HEK293 (cell line): ENCODE data around the gene TLE4.

Source experiments
- CTCF ChIA-PET: fragments of 350-600 bp; formaldehyde crosslinking; extraction: SDS; loops from one replicate; lab custom pipeline; 2021; ENCODE audit warnings: antibody characterized with exemption; lab: Yijun Ruan, JAX
- POLR2A ChIA-PET: fragments of 300-600 bp; formaldehyde crosslinking; extraction: SDS; loops from one replicate; lab custom pipeline; 2020; ENCODE audit warnings: antibody characterized with exemption, inconsistent platforms; lab: Yijun Ruan, JAX
- H3K27ac ChIP-seq: fragments of 200-500 bp; sonication (Bioruptor generic); 2 replicates; pipeline ENCODE4 v1.5.1; 2014; ENCODE audit warnings: low read depth, low read length, control low read depth, inconsistent platforms; ENCODE audit errors: extremely low read depth
- H3K36me3 ChIP-seq, 2 experiments: fragments of 200-500 bp in 1 of 2; sonication (Bioruptor generic) in 1 of 2; 1 replicate in 1 of 2; 2 replicates in 1 of 2; pipeline ENCODE4 v1.5.1; 2014 to 2017; ENCODE audit warnings: inconsistent platforms in 2 of 2, low read length in 2 of 2; ENCODE audit not compliant: control insufficient read depth in 2 of 2, insufficient read depth in 1 of 2
- H3K4me1 ChIP-seq: fragments of 200-500 bp; sonication (Bioruptor generic); 2 replicates; pipeline ENCODE4 v1.5.1; 2014; ENCODE audit warnings: mild to moderate bottlenecking, low read length, inconsistent platforms; ENCODE audit not compliant: control insufficient read depth, insufficient read depth
- H3K4me3 ChIP-seq: 2 replicates; pipeline ENCODE4 v1.5.1; 2011; ENCODE audit warnings: low read depth, mild to moderate bottlenecking, control low read depth, low read length, moderate library complexity
- H3K9me3 ChIP-seq: fragments of 200-500 bp; sonication (Bioruptor generic); 2 replicates; pipeline ENCODE4 v1.5.1; 2014; ENCODE audit warnings: low read depth, low read length, inconsistent platforms; ENCODE audit not compliant: control insufficient read depth, insufficient read depth
- GLIS1 ChIP-seq: fragments of 450-650 bp; formaldehyde crosslinking; IDR thresholded peaks from 2 replicates; pipeline ENCODE4 v1.5.1; 2016; ENCODE audit warnings: missing biosample characterization, missing genetic modification characterization
- IKZF3 ChIP-seq: fragments of 450-650 bp; IDR thresholded peaks from 2 replicates; pipeline ENCODE4 v1.5.0; 2018; ENCODE audit warnings: missing biosample characterization, mild to moderate bottlenecking, missing genetic modification characterization, moderate library complexity
- KLF17 ChIP-seq: fragments of 450-650 bp; formaldehyde crosslinking; IDR thresholded peaks from 2 replicates; pipeline ENCODE4 v1.5.1; 2016; ENCODE audit warnings: missing biosample characterization, missing genetic modification characterization
- KLF9 ChIP-seq: fragments of 450-650 bp; formaldehyde crosslinking; IDR thresholded peaks from 2 replicates; pipeline ENCODE4 v1.5.1; 2016; ENCODE audit warnings: missing biosample characterization, missing genetic modification characterization, low read depth
- SALL2 ChIP-seq: fragments of 450-650 bp; formaldehyde crosslinking; IDR thresholded peaks from 2 replicates; pipeline ENCODE4 v1.5.0; 2017; ENCODE audit warnings: missing biosample characterization, mild to moderate bottlenecking, missing genetic modification characterization, borderline replicate concordance
- TCF7L2 ChIP-seq: IDR thresholded peaks from 2 replicates; pipeline ENCODE4 v1.6.1; 2011; ENCODE audit warnings: low read depth, mild to moderate bottlenecking, inconsistent platforms, low read length, moderate library complexity, borderline replicate concordance
- TRIM28 ChIP-seq: IDR thresholded peaks from 2 replicates; pipeline ENCODE4 v1.6.1; 2011; ENCODE audit warnings: low read length, control low read depth, borderline replicate concordance
- ZBTB21 ChIP-seq: fragments of 450-650 bp; formaldehyde crosslinking; IDR thresholded peaks from 2 replicates; pipeline ENCODE4 v1.5.1; 2017; ENCODE audit warnings: missing biosample characterization, missing genetic modification characterization
- ZBTB7A ChIP-seq: fragments of 450-650 bp; formaldehyde crosslinking; IDR thresholded peaks from 2 replicates; pipeline ENCODE4 v1.5.1; 2016; ENCODE audit warnings: low read depth, missing biosample characterization, missing genetic modification characterization
- ZNF157 ChIP-seq: fragments of 450-650 bp; formaldehyde crosslinking; IDR thresholded peaks from 2 replicates; pipeline ENCODE4 v1.5.1; 2016; ENCODE audit warnings: missing biosample characterization, missing genetic modification characterization
- ZNF214 ChIP-seq: fragments of 450-650 bp; formaldehyde crosslinking; IDR thresholded peaks from 2 replicates; pipeline ENCODE4 v1.5.1; 2017; ENCODE audit warnings: missing biosample characterization, mild to moderate bottlenecking, missing genetic modification characterization, borderline replicate concordance
- ZNF350 ChIP-seq: fragments of 450-650 bp; formaldehyde crosslinking; IDR thresholded peaks from 2 replicates; pipeline ENCODE4 v1.5.0; 2017; ENCODE audit warnings: missing biosample characterization, mild to moderate bottlenecking, missing genetic modification characterization
- ZNF423 ChIP-seq: fragments of 450-650 bp; formaldehyde crosslinking; IDR thresholded peaks from 2 replicates; pipeline ENCODE4 v1.5.1; 2016; ENCODE audit warnings: missing biosample characterization, missing genetic modification characterization
- ZNF624 ChIP-seq: fragments of 450-650 bp; formaldehyde crosslinking; IDR thresholded peaks from 2 replicates; pipeline ENCODE4 v1.5.1; 2017; ENCODE audit warnings: missing biosample characterization, missing genetic modification characterization
- ZNF654 ChIP-seq: fragments of 450-650 bp; formaldehyde crosslinking; IDR thresholded peaks from 2 replicates; pipeline ENCODE4 v1.5.1; 2016; ENCODE audit warnings: low read depth, missing biosample characterization, missing genetic modification characterization
- ZNF692 ChIP-seq: fragments of 450-650 bp; formaldehyde crosslinking; IDR thresholded peaks from 2 replicates; pipeline ENCODE4 v1.5.1; 2016; ENCODE audit warnings: missing biosample characterization, missing genetic modification characterization
- ZNF830 ChIP-seq: fragments of 450-650 bp; IDR thresholded peaks from 2 replicates; pipeline ENCODE4 v1.5.0; 2018; ENCODE audit warnings: missing biosample characterization, missing genetic modification characterization, low read depth, mild to moderate bottlenecking, moderate library complexity
- TF ChIP-seq, protein P1 (sequence below): fragments of 450-650 bp; IDR thresholded peaks from 2 replicates; pipeline ENCODE4 v1.5.1; 2018; ENCODE audit warnings: missing biosample characterization, mild to moderate bottlenecking, missing genetic modification characterization
- TF ChIP-seq, protein P2 (sequence below): fragments of 450-650 bp; formaldehyde crosslinking; IDR thresholded peaks from 2 replicates; pipeline ENCODE4 v1.5.1; 2016; ENCODE audit warnings: missing biosample characterization, missing genetic modification characterization
- TF ChIP-seq, protein P3 (sequence below): fragments of 450-650 bp; formaldehyde crosslinking; IDR thresholded peaks from 2 replicates; pipeline ENCODE4 v1.5.1; 2017; ENCODE audit warnings: missing biosample characterization, missing genetic modification characterization

The TLE4 gene

GRCh38 chr9:79667120-79667519, 95.4 kb downstream of the TLE4 start:
- H3K9me3 ChIP-seq = no peaks in the 10 kb centered on the region
- H3K27ac ChIP-seq = no peak overlapping the region
- TF ChIP-seq SALL2 (tag by site-specific recombination) (no peak), KLF17 (no peak), ZNF692 (tag by site-specific recombination) (no peak)
- TF ChIP-seq, protein P1, sequence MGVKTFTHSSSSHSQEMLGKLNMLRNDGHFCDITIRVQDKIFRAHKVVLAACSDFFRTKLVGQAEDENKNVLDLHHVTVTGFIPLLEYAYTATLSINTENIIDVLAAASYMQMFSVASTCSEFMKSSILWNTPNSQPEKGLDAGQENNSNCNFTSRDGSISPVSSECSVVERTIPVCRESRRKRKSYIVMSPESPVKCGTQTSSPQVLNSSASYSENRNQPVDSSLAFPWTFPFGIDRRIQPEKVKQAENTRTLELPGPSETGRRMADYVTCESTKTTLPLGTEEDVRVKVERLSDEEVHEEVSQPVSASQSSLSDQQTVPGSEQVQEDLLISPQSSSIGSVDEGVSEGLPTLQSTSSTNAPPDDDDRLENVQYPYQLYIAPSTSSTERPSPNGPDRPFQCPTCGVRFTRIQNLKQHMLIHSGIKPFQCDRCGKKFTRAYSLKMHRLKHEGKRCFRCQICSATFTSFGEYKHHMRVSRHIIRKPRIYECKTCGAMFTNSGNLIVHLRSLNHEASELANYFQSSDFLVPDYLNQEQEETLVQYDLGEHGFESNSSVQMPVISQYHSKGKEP (tag by site-specific recombination) = no peak
- TF ChIP-seq, all 188 proteins: peak for 0
- no peaks in the 10 kb centered on the region for H3K4me1 ChIP-seq
- ChIA-PET POLR2A (no interaction called here), CTCF (no interaction called here)
- H3K4me3 ChIP-seq = no peak overlapping the region
- peaks cover 0 to 13% of the 10 kb centered on the region in 2 experiments; a peak in 1 of 3 replicates for H3K36me3 ChIP-seq

- H3K4me1 ChIP-seq = no peaks in the 10 kb centered on the region
- H3K27ac ChIP-seq = no peak overlapping the region
- H3K9me3 ChIP-seq = no peaks in the 10 kb centered on the region
- POLR2A ChIA-PET = no interaction called here
- no peak for TF ChIP-seq ZNF350
- no peak for TF ChIP-seq ZNF157 (tag by site-specific recombination)
- no peak for TF ChIP-seq ZNF624
- TF ChIP-seq TRIM28 = peak; percentile 66; the same call in 1 of the 2 replicates
- TF ChIP-seq ZNF830 (tag by site-specific recombination) = no peak
- no peak for TF ChIP-seq ZNF214 (tag by site-specific recombination)
- no peak for TF ChIP-seq ZBTB7A (tag by site-specific recombination)
- no peak for TF ChIP-seq ZNF423 (tag by site-specific recombination)
- peak; percentile 82 for TF ChIP-seq GLIS1
- TF ChIP-seq, protein P2, sequence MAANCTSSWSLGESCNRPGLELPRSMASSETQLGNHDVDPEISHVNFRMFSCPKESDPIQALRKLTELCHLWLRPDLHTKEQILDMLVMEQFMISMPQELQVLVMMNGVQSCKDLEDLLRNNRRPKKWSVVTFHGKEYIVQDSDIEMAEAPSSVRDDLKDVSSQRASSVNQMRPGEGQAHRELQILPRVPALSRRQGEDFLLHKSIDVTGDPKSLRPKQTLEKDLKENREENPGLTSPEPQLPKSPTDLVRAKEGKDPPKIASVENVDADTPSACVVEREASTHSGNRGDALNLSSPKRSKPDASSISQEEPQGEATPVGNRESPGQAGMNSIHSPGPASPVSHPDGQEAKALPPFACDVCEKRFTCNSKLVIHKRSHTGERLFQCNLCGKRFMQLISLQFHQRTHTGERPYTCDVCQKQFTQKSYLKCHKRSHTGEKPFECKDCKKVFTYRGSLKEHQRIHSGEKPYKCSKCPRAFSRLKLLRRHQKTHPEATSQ (tag by site-specific recombination) = no peak
- TF ChIP-seq ZBTB21 (tag by site-specific recombination) = no peak
- TF ChIP-seq, protein P3, sequence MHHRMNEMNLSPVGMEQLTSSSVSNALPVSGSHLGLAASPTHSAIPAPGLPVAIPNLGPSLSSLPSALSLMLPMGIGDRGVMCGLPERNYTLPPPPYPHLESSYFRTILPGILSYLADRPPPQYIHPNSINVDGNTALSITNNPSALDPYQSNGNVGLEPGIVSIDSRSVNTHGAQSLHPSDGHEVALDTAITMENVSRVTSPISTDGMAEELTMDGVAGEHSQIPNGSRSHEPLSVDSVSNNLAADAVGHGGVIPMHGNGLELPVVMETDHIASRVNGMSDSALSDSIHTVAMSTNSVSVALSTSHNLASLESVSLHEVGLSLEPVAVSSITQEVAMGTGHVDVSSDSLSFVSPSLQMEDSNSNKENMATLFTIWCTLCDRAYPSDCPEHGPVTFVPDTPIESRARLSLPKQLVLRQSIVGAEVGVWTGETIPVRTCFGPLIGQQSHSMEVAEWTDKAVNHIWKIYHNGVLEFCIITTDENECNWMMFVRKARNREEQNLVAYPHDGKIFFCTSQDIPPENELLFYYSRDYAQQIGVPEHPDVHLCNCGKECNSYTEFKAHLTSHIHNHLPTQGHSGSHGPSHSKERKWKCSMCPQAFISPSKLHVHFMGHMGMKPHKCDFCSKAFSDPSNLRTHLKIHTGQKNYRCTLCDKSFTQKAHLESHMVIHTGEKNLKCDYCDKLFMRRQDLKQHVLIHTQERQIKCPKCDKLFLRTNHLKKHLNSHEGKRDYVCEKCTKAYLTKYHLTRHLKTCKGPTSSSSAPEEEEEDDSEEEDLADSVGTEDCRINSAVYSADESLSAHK (tag by site-specific recombination) = no peak
- no peak for TF ChIP-seq KLF9 (tag by site-specific recombination)
- TF ChIP-seq ZNF654 (tag by site-specific recombination) = no peak
- no peak for TF ChIP-seq IKZF3 (tag by site-specific recombination)
- TF ChIP-seq TCF7L2 = no peak
- peaks cover 0 to 15% of the 10 kb centered on the region in 2 experiments; a peak in 1 of 3 replicates for H3K36me3 ChIP-seq
- no peak overlapping the region for H3K4me3 ChIP-seq
- CTCF ChIA-PET = interaction anchor here (0.6 kb wide), 1 partner anchor 51 kb away, joined by 5 read pairs; no protein-coding TSS in a partner anchor
Observed at GRCh38 chr9:79667817-79668436, 96.2 kb downstream of the TLE4 start.
